ENCODE results near the gene EGFR.
A peak's percentile ranks its signal among the peaks of the same experiment; 100 is the strongest.

EGFR gene

DNA sequence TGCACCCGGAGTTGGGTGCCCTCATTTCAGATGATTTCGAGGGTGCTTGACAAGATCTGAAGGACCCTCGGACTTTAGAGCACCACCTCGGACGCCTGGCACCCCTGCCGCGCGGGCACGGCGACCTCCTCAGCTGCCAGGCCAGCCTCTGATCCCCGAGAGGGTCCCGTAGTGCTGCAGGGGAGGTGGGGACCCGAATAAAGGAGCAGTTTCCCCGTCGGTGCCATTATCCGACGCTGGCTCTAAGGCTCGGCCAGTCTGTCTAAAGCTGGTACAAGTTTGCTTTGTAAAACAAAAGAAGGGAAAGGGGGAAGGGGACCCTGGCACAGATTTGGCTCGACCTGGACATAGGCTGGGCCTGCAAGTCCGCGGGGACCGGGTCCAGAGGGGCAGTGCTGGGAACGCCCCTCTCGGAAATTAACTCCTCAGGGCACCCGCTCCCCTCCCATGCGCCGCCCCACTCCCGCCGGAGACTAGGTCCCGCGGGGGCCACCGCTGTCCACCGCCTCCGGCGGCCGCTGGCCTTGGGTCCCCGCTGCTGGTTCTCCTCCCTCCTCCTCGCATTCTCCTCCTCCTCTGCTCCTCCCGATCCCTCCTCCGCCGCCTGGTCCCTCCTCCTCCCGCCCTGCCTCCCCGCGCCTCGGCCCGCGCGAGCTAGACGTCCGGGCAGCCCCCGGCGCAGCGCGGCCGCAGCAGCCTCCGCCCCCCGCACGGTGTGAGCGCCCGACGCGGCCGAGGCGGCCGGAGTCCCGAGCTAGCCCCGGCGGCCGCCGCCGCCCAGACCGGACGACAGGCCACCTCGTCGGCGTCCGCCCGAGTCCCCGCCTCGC lies at the start of gene EGFR:
TSS of gene EGFR (plus strand) at position 657 of the 830 bp plus-strand sequence. CDS start 261 bp downstream, outside the sequence.
- no peak for DNase-seq (ENCODE audit: low read depth in 2 of 2)

DNA sequence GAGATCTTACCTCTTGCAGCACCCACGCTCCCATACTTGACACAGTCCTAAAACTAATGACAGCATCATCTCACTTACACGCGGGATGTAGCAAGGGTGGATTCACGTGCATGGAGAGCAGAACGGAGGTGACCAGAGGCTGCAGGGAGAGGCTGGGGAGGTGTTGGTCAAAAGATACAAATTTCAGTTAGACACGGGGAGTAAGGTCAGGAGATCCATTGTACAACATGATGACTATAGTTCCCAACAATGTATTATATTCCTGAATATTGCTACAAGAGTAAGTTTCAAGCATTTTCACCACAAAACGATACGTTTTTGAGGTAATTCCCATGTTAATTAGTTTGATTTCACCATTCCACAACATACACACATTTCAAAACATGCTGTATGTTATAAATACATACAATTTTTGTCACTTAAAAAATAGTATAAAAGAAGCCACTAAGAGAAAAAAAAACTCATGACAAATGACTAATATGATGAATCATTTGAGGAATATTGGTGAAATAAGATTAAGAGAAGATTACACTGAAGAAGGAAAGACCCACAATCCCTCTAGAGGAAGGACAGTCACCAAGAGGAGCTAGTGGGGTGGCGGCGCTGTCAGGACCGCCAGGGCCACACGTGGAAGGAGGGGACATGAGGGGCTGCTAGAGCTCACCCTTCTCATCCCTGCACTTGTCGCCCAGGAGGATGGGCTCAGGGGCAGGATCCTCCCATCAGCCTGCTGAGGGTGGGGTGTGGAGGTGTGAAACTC lies 49.4 kb upstream of the EGFR start:
- DNase-seq (ENCODE audit: low read depth in 2 of 2): no peak

DNA sequence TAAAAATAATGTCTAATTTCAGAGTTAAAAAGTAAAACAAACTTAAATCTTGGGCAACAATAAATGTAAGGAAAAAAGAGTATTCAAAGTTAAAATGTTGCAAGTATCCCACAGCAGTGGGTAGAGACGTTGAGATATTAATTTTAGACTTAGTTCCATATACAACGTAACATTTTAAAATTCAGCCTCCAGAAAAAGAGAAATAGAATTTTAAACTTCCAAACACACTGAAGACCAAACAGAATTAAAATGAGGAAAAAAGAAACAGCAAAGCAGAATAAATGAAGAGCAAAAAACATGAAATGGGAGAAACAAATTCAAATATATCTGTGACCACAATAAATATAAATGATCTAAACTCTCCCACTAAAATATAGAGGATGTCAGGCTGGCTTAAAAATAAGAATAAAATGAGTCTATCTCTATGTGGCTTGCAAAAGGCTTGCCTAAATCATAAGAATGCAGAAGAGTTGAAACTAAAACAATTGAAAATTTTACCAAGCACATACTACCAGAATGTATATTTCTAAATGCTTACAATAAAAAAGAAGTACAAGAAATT lies 46.0 kb upstream of the EGFR start:
- DNase-seq (ENCODE audit: low read depth in 2 of 2): no peak

DNA sequence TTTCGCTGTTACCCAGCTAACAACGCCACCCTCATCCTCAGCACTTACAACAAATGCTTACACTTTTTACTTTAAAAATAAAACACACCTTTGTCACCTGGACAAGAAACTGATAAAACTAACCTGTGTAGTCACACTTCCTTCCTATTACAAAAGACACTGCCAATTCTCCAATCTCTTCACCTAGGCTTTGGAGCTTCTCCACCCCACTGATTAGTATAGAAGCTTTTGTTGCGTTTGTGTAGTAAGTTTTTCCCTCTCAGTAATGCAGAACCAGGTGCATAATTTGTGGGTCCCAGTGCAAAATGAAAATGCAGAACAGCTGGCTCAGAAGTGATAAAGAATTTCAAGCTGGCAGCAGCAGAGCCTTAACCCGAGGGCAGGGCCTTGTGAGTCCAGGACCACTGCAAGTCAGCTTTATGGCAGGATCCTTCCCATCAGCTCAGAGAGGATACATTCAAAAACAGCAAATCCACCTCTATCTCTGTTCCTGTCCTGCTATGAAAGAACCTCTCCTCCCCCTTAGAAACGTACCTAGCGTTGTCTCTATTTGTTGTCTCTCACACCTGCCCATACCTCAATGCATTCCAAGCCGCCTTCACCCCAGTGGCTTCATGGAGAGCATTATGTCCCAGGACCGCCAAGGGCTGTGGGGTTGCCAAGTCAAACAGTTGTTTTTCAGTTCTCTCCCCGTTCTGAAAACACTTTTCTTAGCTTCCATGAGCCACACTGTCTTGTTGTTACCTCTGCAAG lies 40.3 kb upstream of the EGFR start:
- DNase-seq (ENCODE audit: low read depth in 2 of 2): no peak

DNA sequence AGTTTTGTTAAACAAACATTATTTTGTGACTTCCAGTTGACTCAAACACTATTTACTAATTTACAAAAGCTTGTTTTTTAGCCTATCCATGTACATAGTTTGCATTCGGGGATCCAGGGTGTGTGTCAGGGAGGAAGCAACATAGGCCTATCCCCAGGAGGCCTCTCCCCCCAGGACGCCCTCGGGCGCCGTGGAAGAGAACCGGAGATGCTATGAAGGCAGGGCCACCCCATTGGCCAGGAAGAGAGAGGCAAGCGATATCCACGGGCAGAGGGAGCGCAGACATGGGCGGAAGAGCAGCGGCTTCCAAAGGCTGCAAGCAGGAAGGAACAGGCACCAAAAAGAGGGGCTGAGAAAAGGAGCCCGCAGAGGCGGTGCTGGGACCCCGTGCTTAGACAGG lies 38.3 kb upstream of the EGFR start:
- DNase-seq (ENCODE audit: low read depth in 2 of 2): no peak

DNA sequence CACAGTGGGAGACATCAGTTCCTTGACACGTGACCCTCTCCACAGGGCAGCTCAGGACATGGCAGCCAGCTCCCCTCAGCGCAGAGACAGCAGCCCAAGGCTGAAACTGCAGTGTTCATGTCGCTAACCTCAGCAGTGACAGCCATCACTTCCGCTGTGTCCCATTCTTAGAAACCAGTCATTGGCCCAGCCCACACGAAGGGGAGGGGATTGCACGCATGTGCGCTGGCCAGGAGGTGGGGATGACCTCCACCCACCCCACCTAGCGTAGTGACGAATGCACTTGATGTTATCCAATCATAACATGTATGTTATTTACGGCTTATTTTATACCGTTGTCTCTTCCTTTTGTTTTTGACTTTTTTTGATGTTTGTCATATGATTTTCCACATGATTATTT lies 36.9 kb upstream of the EGFR start:
- DNase-seq (ENCODE audit: low read depth in 2 of 2): no peak

DNA sequence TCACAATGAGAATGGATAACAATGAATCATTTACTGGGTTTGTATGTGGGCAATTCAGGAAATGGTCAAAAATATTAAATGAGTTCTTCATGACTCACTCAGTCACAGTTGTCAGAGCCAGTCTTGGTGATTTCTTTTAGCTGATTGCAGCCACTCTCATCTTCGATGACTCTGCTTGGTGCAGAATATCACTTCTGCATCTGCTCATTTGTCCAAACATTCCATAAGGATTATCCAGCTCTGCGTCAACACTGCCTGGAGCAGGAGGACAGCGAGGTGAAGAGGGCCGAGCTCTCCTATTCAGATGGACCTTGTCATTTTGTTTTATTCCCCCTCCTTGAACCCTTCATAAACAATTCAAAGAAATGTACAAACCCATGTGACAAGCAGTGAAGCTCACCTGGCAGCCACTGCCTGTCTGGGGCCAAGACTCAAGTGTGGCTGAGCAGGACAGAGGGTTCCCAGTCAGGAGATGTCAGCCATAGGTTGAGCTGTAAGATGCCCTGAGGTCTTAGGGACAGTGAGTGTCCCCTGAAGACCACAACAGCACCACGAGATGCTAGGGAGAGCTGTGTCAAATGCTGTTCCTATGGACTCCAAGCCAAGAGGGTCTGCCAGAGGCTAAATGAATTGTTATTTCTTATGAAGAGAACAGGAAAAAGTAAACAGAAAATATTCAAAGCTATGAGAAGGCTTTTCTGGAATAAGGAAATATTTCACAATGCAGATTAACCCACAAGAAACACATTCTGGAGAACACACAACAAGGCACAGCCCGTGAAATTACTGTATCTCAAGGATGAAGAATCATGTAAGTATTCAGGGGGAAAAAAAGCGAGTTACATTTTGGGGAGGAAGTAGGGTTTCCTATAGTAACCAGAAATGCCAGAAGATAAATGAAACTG lies 33.1 kb upstream of the EGFR start:
- DNase-seq (ENCODE audit: low read depth in 2 of 2): no peak

DNA sequence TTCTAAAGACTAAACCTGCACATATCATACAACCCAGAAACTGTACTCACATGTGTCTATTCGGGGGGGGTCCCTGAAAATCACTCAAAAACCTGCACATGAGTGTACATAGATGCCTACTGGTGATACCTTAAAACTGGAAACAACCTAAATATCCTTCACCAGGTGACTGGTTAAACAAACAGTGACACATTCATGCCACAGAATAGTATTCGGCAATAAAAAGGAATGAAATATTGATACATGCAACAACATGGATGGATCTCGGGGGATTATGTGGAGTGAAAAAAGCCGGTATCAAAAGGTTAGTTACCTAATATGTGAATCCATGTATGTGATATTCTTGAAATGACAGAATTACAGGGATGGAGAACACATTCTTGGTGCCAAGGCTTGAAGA lies 32.1 kb upstream of the EGFR start:
- DNase-seq (ENCODE audit: low read depth in 2 of 2): no peak

DNA sequence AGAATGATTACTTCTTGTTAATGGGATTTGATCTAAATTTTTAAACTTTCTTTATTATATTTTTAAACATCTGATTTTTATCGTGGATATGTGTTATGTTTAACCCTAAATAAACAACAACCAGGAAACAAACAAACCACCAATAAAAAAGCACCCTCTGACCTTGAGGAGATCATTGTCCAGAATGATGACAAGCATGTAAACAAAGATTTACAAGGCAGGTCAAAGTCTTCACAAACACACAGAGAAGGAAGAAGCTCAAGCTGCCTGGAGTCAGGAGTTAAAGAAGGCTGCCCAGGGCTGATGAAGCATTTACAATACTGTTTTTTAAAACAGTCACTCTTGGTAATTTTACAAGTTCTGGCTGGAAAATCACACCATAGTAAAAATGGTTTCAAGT lies 31.0 kb upstream of the EGFR start:
- no peak for DNase-seq (ENCODE audit: low read depth in 2 of 2)

DNA sequence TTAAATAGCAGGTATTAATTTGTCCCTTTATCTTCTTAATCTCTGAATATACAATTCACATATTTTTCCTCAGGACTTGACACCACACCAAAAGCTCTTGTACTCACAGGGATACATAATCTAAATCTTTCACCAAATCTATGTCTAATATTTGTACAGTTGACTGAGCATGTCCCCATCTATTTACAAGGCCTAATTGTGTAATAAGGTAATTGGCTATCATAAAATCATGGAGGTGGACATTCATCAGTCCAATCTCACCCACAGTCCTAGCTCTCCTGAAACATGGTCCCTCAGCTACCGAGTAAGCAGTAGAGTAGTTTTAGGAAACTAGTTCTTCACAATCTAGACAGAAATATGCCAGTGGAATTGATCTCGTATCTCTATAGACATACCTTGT lies 30.3 kb upstream of the EGFR start:
- no peak for DNase-seq (ENCODE audit: low read depth in 2 of 2)

DNA sequence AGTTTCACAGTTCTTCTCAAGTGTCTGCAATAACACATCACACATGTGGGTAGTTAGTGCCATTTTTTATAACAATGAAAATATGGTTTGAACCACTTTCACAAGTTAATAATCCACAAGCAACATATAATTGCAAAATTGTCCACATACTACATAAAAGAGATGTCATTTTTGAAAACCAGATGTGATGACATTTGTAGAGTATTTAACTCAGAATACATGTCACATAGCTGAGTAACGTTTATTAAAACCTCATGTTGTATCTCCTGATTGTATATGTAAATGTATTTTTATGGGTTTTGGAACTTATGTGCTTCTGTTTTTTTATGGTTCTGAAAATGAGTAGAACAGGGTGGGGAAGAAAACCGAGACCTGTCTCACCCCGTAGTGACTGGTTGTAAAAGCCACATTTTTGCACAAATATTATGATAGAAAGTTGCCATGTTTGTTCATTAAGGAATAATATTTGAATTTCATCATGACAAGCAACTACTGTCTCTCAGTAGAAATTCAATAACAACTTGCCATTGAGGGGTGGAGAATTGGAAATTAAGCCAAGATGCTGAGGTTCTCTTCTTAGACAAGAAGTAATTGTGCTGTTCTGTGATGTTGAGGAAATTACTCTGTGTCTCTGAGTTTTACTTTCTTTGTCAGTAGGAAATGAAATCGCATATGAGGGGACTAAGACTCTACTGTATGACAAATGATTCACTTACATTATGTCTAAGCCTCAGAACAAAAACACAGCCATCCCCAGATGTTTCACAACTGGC lies 29.2 kb upstream of the EGFR start:
- no peak for DNase-seq (ENCODE audit: low read depth in 2 of 2)

DNA sequence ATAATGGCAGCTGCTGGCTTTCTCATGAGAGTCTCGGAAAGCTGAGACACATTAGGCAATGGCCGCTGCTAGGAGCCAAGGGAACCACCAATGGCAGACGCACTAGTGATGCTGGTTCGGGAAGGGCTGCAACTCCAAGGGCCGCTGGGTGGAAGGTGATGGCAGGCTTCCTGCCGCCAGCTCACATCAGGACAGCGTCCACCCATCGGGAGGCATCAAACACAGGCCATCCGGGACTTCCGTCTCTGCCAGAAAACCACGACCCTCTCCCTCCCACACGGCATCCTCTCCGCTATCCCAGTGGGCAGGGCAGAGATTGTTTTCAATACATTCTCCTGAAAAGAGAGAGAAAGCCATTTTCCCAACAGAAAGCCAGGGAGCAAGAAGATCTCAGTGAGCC lies 27.5 kb upstream of the EGFR start:
- no peak for DNase-seq (ENCODE audit: low read depth in 2 of 2)

DNA sequence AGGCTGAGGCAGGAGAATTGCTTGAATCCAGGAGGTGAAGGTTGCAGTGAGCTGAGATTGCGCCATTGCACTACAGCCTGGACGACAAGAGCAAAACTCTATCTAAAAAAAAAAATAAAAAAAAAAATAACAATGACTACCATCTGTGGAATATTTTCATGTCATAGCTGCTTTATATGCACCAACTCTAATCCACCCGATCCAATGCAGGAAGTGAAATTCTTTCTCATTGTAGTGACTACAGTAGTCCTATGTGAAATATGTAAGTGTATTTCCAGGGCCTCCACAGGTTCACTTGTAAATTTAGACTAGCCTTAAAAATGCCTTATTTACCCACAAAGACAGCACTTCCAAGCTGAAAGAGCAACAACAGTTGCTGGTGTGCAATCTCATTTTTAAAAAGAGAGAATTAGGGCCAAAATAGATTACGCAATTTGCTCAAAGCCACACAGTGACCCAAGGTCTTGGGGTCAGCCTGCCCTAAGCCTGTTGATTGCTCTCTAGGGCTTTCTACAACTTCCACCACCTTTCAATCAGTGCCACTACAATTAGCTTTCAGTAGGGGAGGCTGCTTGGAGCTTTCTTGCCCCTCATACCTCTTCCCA lies 25.8 kb upstream of the EGFR start:
- DNase-seq (ENCODE audit: low read depth in 2 of 2): no peak

DNA sequence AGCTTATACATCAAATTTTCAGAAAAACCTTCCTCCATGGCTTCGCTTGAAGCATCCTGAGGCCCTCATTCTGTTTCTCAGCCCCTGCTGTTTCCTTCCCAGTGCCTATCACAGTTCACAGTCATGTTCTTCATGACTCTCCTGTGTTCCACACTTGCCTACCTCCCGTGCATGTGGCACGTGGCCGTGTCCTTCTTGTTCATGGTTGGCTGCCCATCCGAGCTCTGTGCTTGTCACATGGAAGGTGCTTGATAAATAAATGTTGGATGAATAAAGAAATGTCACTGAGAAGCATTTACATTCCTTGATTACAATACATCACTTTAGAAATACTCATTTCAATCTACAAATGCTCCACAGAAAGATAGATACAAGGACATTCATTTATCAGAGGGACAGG lies 23.7 kb upstream of the EGFR start:
- DNase-seq (ENCODE audit: low read depth in 2 of 2): no peak

DNA sequence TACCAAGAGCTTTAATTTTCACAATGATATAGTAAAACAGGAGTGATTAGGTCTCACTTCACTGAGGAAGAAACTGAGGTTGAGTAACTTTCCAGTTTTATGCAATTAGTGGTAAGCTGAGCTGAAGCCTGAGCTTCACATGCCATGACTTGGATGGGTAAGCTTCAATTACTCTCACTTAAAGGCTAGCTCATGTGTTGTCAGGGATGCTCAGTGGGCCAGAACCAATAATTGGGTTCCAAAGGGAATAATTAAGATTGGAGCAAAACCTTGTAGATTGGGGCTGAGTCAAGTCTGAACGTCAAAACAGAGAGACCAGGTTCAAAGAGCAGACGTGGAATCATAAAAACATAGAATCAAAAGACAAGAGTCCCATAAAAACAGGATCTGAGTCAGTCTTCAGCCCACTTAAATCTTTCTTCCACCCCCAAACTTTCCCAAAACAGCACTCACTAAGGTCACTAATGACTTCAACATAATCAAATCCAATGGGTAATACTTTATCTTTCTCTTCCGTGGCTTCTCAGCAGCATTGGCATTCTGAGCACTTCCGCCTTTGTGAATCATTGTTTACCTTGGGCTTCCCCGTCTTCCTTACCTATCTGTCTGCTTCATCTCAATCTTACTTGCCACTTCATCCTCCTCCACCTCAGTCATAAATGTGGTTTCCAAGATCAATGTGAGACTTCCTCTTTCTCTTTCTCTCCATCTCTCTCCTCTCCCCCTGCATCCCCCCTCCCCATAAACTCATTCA lies 23.0 kb upstream of the EGFR start:
- DNase-seq (ENCODE audit: low read depth in 2 of 2): peak in 1 of 2 donors; percentile 14

DNA sequence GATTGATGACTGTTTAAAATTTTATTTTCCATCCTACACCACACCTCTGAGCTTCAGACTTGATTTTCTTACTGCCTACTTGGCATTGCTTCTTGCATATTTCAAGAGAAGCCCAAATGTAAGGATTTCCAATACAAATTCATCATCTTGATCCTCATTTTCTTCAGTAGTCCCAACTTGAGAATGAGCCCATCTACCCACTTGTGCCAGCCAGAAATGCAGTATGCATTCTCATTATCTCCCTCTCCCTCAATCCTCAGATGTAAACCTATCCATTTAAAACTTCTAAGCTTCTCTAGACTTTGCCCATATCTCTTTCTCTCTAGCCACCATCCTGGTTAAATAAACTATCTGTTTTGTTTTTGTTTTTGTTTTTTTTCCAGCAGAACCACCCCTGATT lies 22.4 kb upstream of the EGFR start:
- no peak for DNase-seq (ENCODE audit: low read depth in 2 of 2)

DNA sequence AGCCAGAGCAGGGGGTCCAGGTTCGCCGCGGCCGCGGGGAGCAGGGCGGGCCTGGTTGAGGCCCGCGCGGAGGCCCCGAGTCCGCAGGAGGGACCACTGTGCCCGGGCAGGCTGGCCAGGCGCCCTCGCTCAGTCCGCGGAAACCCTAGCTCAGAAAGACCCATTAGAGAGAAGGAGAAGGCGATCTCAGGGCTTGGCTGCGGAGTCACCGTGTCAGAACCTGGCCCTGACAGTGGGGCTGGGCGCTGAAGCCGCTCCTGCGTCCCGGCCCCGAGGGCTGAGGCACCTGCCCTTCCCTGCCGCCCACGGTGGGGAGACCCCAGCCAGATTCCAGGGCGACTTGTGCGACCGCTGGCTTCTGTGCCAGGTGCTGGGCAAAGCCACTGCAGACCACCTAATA lies 14.2 kb upstream of the EGFR start:
- no peak for DNase-seq (ENCODE audit: low read depth in 2 of 2)

DNA sequence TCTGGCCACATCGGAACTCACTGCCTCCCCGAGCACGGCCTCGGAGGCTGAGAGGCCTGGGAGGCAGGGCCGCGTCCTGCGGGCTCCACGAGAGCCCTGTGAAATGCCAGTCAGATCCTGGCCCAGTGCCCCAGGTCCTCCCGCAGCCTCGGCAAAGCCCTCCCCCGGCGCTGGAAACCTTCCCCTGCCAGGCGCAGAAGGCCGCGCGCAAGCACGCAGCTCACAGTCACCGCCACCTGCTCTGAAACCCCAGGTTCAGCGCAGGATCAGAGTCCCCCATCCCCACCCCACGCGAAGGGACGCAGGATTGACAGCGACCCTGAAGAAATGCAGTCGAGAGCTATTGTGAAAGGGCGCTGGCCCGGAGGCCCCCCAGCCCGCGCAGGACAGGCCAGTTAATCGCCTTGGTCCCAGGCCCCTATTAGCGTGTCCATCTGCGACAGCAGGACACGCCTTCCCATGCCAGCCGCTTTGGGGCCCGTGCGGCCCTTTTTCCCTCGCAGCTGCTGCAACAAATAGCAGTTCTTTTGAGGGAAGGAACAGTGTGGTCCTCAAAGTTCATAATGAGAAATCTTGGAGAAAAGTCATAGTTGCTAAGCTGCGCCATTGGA lies 13.5 kb upstream of the EGFR start:
- DNase-seq (ENCODE audit: low read depth in 2 of 2): no peak

DNA sequence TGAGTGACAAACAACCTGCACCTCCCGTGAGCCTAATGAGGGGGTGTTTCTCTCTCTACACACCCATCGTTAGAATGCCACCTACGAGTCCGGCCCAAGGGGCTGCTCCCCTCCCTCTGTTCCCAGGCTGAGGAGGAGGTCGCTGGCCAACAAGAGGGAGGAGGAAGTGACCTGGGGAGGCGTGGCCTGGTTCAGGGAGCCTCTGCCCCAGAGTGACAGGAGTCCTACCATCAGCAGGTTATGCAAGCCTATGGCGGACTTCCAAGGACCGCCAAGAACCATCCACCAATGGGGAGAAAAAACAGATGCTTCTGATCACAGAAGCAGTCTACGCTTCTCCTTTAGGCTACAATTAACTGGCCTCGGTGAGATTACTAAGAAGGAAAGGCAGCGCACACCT lies 12.3 kb upstream of the EGFR start:
- no peak for DNase-seq (ENCODE audit: low read depth in 2 of 2)

All from stimulated activated CD4-positive, alpha-beta T cell treated with anti-CD3 and anti-CD28 coated beads, Interleukin-1b, Interleukin-23, amount 100 ng/mL, for 4 hours (primary cell).